NCI-H2227 (cell line): ENCODE measurements around the gene POLR3A.

Experiments used
- DNase-seq: peaks from one replicate; lab custom pipeline; 2025; ENCODE audit not compliant: unreplicated experiment; lab: John Stamatoyannopoulos, UW

Gene POLR3A

DNA sequence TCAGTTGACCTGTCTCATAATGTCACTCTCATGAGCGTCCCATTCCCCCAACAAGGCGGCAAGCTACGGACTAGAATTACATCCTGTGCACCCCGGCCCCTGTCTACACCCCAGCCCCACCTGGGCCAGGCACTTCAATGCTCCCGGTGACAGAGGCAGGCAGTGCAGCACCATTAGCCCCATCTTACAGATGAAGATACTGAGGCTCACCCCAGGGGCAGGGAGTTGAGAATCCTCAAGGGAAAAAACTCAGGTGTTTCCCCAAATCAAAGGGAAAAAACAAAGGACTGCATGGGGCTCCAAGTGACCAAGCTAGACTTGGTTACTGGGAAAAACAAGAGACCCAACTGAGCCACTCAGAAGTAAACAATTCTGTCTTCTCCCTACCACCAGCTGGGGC lies 107.3 kb downstream of the POLR3A start:
- DNase-seq: no peak

DNA sequence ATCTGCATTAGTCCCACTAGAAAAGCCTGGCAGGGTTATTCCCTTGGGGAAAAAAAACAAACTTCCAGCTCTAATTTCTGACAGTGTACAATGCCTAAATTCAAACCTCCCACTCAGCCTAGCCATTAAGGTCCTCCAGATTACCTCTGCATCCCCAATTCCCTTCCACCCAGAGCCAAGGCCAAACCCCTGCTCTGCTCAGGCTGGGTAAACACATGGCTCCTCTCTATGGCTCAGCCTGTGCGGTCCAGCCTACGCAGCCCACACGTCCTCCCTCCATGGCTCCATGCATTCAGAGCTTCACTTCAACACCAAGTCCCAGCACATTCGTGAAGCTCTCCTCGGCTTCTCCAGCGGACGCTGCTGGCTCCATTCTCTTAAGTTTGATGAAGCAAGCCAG lies 107.9 kb downstream of the POLR3A start:
- no peak for DNase-seq

DNA sequence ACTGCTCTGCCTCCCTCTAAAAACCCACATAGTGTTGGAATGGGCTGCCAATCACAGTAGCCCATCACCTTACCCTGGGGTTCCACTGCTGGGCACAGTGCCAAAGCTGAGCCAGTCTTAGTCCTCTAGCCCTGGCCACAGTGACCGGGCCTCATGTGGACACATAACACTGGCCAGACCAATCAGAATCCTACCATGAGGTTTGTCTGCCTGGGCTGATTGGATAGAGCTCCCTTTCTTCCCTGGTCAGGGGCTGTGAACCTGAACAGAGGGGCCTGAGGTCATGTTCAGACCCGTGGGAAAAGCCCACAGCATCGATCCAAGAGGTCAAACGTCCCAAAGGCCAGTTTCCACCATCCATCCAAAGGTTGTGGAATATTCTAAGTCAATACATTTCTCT lies 108.8 kb downstream of the POLR3A start:
- DNase-seq: no peak

DNA sequence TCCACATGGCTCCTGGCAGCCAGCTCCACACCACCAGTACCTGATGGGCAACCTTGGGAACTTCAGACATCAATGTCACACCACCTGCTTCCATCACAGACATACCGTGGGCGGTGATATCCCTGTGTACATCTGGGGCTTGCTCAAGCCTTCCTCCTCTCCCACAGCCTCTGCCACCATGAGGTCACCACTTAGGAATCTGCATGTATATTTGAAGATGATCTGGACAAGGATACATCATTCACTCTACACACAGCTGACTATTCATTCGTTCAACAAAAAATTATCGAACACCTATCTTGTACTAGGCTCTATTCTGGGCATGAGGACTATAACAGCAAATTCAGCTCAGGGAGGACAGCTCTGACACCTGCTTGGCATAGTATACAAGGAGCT lies 109.6 kb downstream of the POLR3A start:
- no peak for DNase-seq
